ENCODE results near the gene ST6GALNAC5.

- TF ChIP-seq CTCF (IDR thresholded peaks at IDR 0.05), result no peak
- TF ChIP-seq REST (IDR thresholded peaks at IDR 0.05; ENCODE audit: insufficient read depth in 1 of 2, low read depth in 2 of 2, low read length in 1 of 2), result no peak
- no peak for TF ChIP-seq POLR2AphosphoS5 (IDR thresholded peaks at IDR 0.05; ENCODE audit: low read depth, low read length)
These were observed 184.1 kb downstream of the ST6GALNAC5 start for GRCh38 chr1:77051425-77051824.

Measured in Panc1 (cell line).